ENCODE data around the gene ALG6. TPM values are rescaled to one million over a fixed set of nuclear protein-coding genes. Genes with fewer than 3 reads are reported as not detected.

The ALG6 gene
- total and polyA plus RNA-seq, 2 experiments from 2014 or later, result 8.3 to 15.0 TPM

DNA sequence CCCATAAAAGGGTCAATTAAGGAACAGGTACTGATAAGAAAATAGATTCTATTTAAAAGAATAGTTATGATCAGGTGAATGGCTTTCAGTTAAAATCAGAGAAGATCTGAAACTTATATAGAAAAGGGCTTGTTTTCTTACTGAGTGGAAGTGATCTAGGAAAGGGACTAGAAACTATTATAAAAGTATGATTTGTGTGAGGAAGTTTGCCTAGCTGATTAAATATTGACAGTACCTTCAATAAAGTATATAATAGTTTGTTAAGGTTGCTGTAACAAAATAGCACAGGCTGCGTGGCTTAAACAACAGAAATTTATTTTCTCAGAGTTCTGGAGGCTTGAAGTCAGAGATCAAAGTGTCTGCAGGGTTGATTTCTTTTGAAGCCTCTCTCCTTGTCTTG is 5.4 kb upstream of the ALG6 start:
- DNase-seq (ENCODE audit: low read depth in 1 of 2, low spot score in 1 of 2), result no peak
- no peaks in the 10 kb centered on the region for H3K9me3 ChIP-seq (ENCODE audit: low read depth)
- TF ChIP-seq, protein P1, sequence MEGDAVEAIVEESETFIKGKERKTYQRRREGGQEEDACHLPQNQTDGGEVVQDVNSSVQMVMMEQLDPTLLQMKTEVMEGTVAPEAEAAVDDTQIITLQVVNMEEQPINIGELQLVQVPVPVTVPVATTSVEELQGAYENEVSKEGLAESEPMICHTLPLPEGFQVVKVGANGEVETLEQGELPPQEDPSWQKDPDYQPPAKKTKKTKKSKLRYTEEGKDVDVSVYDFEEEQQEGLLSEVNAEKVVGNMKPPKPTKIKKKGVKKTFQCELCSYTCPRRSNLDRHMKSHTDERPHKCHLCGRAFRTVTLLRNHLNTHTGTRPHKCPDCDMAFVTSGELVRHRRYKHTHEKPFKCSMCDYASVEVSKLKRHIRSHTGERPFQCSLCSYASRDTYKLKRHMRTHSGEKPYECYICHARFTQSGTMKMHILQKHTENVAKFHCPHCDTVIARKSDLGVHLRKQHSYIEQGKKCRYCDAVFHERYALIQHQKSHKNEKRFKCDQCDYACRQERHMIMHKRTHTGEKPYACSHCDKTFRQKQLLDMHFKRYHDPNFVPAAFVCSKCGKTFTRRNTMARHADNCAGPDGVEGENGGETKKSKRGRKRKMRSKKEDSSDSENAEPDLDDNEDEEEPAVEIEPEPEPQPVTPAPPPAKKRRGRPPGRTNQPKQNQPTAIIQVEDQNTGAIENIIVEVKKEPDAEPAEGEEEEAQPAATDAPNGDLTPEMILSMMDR (IDR thresholded peaks at IDR 0.05; ENCODE audit: low read depth, low read length), result no peak

DNA sequence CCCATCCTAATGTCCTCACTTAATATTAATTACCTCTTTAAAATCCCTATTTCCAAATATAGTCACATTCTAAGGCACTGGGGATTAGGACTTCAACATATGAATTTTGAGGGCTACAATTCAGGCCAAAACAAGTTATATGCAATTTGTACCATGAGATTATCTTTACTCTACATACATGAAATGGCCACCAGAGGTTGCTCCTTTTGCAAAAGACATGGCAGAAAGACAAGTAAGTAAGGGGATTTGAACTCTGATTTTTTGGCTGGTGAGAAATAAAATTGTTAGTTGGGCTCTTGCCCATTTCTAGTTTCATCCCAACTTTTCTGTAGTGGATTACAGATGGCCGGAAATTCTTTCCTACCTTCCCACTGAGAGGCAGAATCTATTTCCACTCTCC is 4.8 kb upstream of the ALG6 start:
- no peaks in the 10 kb centered on the region for H3K36me3 ChIP-seq
- no peak overlapping the region for H3K4me3 ChIP-seq
- TF ChIP-seq, protein P1 (IDR thresholded peaks at IDR 0.05; ENCODE audit: low read depth, low read length), result peak; percentile 4
- no peaks in the 10 kb centered on the region for H3K9me3 ChIP-seq (ENCODE audit: low read depth)
- H3K27ac ChIP-seq, result no peak overlapping the region
- no peaks in the 10 kb centered on the region for H3K4me1 ChIP-seq (ENCODE audit: low read depth)
- no peak for DNase-seq (ENCODE audit: low read depth in 1 of 2, low spot score in 1 of 2)
- H3K27me3 ChIP-seq, result no peaks in the 10 kb centered on the region

More for the DNA sequence above, 5.4 kb upstream of the ALG6 start:
- no peaks in the 10 kb centered on the region for H3K36me3 ChIP-seq
- H3K27ac ChIP-seq, result no peak overlapping the region
- H3K4me3 ChIP-seq, result no peak overlapping the region
- no peaks in the 10 kb centered on the region for H3K4me1 ChIP-seq (ENCODE audit: low read depth)
- H3K27me3 ChIP-seq, result no peaks in the 10 kb centered on the region

DNA sequence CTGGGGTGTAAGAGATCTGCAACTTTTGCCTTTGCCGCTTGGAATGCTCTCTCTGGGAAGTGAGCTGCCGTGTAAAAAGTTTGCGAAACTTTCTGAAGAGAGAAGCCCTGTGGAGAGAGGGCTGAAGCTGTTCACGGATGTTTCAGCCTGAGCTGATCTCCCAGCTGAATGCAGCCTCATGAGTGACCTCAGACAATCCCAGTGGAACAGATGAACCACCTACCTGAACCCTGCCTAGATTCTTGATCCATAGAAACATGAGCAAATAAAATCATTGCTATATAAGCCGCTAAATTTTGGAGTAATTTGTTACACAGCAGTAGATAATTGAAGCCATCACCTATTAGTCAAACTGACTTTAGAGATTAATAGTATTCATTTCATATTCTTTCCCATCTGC is 4.4 kb upstream of the ALG6 start:
- H3K36me3 ChIP-seq, result no peaks in the 10 kb centered on the region
- DNase-seq (ENCODE audit: low read depth in 1 of 2, low spot score in 1 of 2), result no peak
- no peaks in the 10 kb centered on the region for H3K27me3 ChIP-seq
- no peak overlapping the region for H3K4me3 ChIP-seq
- H3K4me1 ChIP-seq (ENCODE audit: low read depth), result no peaks in the 10 kb centered on the region
- no peaks in the 10 kb centered on the region for H3K9me3 ChIP-seq (ENCODE audit: low read depth)
- TF ChIP-seq, protein P1 (IDR thresholded peaks at IDR 0.05; ENCODE audit: low read depth, low read length), result no peak
- H3K27ac ChIP-seq, result no peak overlapping the region

DNA sequence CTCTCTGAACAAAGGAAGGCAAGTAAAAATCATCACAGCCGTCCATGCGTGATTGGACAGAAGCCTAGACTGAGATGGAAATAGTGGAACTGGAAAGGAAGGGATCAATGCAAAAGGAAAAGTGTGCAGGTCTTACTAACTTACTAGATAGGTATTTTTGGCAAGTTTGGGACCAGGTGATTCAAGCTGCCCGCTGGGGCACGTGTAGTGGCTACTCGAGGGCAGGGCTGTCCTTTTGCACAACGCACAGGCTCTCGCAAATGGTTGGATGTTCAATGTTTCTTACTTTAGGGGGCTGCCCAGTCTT is 566 bp upstream of the ALG6 start:
- TF ChIP-seq, protein P1 (IDR thresholded peaks at IDR 0.05; ENCODE audit: low read depth, low read length), result no peak
- Histone ChIP-seq H3K4me1 (ENCODE audit: low read depth) (no peaks in the 10 kb centered on the region), H3K27ac (peak overlapping the region; percentile 32), H3K36me3 (no peaks in the 10 kb centered on the region), H3K9me3 (ENCODE audit: low read depth) (no peaks in the 10 kb centered on the region), H3K27me3 (no peaks in the 10 kb centered on the region), H3K4me3 (peak overlapping the region; percentile 50)
- no peak for DNase-seq (ENCODE audit: low read depth in 1 of 2, low spot score in 1 of 2)

DNA sequence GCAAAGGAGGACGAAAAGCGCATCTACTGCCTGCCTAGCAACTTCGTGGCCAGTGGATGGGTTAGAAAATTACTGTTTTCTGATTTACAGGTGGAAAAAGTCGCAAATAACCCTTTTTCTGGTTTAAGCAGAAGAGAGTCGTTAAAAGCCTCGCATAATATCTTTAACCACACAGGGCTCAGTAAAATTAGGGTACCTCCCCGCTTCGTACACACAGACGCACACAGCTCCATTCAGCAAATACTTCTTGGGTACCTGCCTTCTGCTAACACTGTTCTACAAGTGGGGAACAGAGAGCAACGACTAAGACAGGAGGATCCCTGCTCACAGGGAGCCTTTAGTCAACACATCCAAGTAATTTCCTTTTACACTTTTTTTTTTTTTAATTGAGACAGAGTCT is 704 bp downstream of the ALG6 start:
- no peak for DNase-seq (ENCODE audit: low read depth in 1 of 2, low spot score in 1 of 2)
- Histone ChIP-seq H3K36me3 (no peaks in the 10 kb centered on the region), H3K27ac (peak overlapping the region; percentile 52), H3K9me3 (ENCODE audit: low read depth) (no peaks in the 10 kb centered on the region), H3K4me1 (ENCODE audit: low read depth) (no peaks in the 10 kb centered on the region), H3K4me3 (peak overlapping the region; percentile 50), H3K27me3 (no peaks in the 10 kb centered on the region)
- TF ChIP-seq, protein P1 (IDR thresholded peaks at IDR 0.05; ENCODE audit: low read depth, low read length), result no peak

DNA sequence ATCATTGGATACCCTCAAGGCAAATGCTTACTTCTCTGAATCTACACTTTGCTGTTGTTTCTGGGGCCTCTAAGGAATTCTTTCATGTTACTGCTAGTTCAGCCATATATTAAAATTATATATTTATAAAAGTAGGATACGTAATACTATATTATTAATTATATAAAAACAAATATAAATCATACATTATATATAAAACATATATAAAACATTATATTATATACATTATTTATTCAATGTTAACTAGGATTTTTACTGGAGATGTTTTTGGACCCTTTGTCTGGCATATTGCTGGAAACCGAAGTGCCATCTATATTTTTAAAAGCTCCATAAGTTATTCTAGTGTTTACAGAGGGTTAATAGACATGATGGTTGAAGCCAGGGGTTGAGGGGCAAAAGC is 12.2 kb downstream of the ALG6 start:
- Histone ChIP-seq H3K9me3 (ENCODE audit: low read depth) (no peaks in the 10 kb centered on the region), H3K4me3 (no peak overlapping the region), H3K27me3 (no peaks in the 10 kb centered on the region), H3K4me1 (ENCODE audit: low read depth) (no peaks in the 10 kb centered on the region), H3K36me3 (peaks cover 4% of the 10 kb centered on the region), H3K27ac (no peak overlapping the region)
- DNase-seq (ENCODE audit: low read depth in 1 of 2, low spot score in 1 of 2), result no peak
- TF ChIP-seq, protein P1 (IDR thresholded peaks at IDR 0.05; ENCODE audit: low read depth, low read length), result no peak

Measured in cardiac muscle cell (in vitro differentiated cells and primary cell).